Measurements from ENCODE around the gene BRWD1. TPM values are rescaled to one million over a fixed set of nuclear protein-coding genes. Genes with fewer than 3 reads are reported as not detected.

Gene BRWD1
- total and polyA plus RNA-seq, 2 of the 13 experiments (the other 11 are each of a cell fraction or from before 2014, with no cell fraction given): 13.9 to 28.0 TPM

GRCh38 chr21:39349211-39350093 is 36.0 kb upstream of the BRWD1 start (continued):
- 0 out of 2 replicates have a peak, but pooled peaks have one; percentile 23 for TF ChIP-seq MXD4 (CRISPR knock-in tag; IDR thresholded peaks at IDR 0.05)
- TF ChIP-seq ZNF619 (CRISPR knock-in tag; IDR thresholded peaks at IDR 0.05): peak; percentile 55; the same call in 1 of the 2 replicates
- TF ChIP-seq PHF21A (CRISPR knock-in tag; IDR thresholded peaks at IDR 0.05): peak; percentile 81
- 0 out of 2 replicates have a peak, but pooled peaks have one; percentile 24 for TF ChIP-seq NFATC3 (CRISPR knock-in tag; IDR thresholded peaks at IDR 0.05)
- TF ChIP-seq BATF2 (CRISPR knock-in tag; IDR thresholded peaks at IDR 0.05): no peak
- 0 out of 2 replicates have a peak, but pooled peaks have one; percentile 28 for TF ChIP-seq AHDC1 (CRISPR knock-in tag; IDR thresholded peaks at IDR 0.05; ENCODE audit: borderline replicate concordance)
- no peak for TF ChIP-seq ZFP82 (CRISPR knock-in tag; IDR thresholded peaks at IDR 0.05; ENCODE audit: borderline replicate concordance)
- TF ChIP-seq HOXA3 (CRISPR knock-in tag; IDR thresholded peaks at IDR 0.05): 0 out of 2 replicates have a peak, but pooled peaks have one; percentile 43
- TF ChIP-seq ZNF343 (CRISPR knock-in tag; IDR thresholded peaks at IDR 0.05): peak; percentile 47; the same call in 1 of the 2 replicates
- TF ChIP-seq ZNF556 (CRISPR knock-in tag; IDR thresholded peaks at IDR 0.05; ENCODE audit: borderline replicate concordance): no peak
- peak; percentile 2; the same call in 1 of the 2 replicates for TF ChIP-seq ZNF639 (CRISPR knock-in tag; conservative IDR thresholded peaks at IDR 0.05)
- TF ChIP-seq MED8 (CRISPR knock-in tag; IDR thresholded peaks at IDR 0.05; ENCODE audit: insufficient replicate concordance): no peak
- peak; percentile 86 for TF ChIP-seq POLR2AphosphoS5 (IDR thresholded peaks at IDR 0.05; ENCODE audit: low read depth, low read length)
- TF ChIP-seq GLMP (CRISPR knock-in tag; IDR thresholded peaks at IDR 0.05; ENCODE audit: borderline replicate concordance): 0 out of 2 replicates have a peak, but pooled peaks have one; percentile 43
- TF ChIP-seq ZMYM3 (CRISPR knock-in tag; IDR thresholded peaks at IDR 0.05): peak; percentile 79
- TF ChIP-seq ZBTB38 (CRISPR knock-in tag; IDR thresholded peaks at IDR 0.05): 0 out of 2 replicates have a peak, but pooled peaks have one; percentile 30
- no peak for TF ChIP-seq NBN (conservative IDR thresholded peaks at IDR 0.05)
- TF ChIP-seq TFAP4 (IDR thresholded peaks at IDR 0.05; ENCODE audit: borderline replicate concordance, low read depth): no peak
